Nephron progenitor cell (in vitro differentiated cells): ENCODE data around the gene MCF2L2.

Source experiments
- DNase-seq: peaks from one replicate; pipeline ENCODE4 v3.0.0; 2021
- H3K27ac Mint-ChIP-seq: 2 replicates; pipeline ENCODE4 v1.8.0; 2021; ENCODE audit warnings: mild to moderate bottlenecking, moderate library complexity, mixed read lengths
- H3K27me3 Mint-ChIP-seq: 2 replicates; pipeline ENCODE4 v1.8.0; 2021; ENCODE audit warnings: mild to moderate bottlenecking, low read depth, mixed read lengths; ENCODE audit not compliant: poor library complexity
- H3K36me3 Mint-ChIP-seq: 2 replicates; pipeline ENCODE4 v1.8.0; 2021; ENCODE audit warnings: low read depth, mixed read lengths
- H3K4me1 Mint-ChIP-seq: 2 replicates; pipeline ENCODE4 v1.8.0; 2021; ENCODE audit warnings: mixed read lengths
- H3K4me3 Mint-ChIP-seq: 2 replicates; pipeline ENCODE4 v1.8.0; 2021; ENCODE audit warnings: mild to moderate bottlenecking, moderate library complexity, mixed read lengths
- H3K9me3 Mint-ChIP-seq: 2 replicates; pipeline ENCODE4 v1.8.0; 2021; ENCODE audit warnings: mild to moderate bottlenecking, moderate library complexity, mixed read lengths
- TF ChIP-seq, protein P1 (sequence below): fragments of 200-600 bp; sonication (generic); IDR thresholded peaks from 2 replicates; pipeline ENCODE4 v1.5.0; 2021; ENCODE audit warnings: antibody characterized with exemption

Gene MCF2L2

DNA sequence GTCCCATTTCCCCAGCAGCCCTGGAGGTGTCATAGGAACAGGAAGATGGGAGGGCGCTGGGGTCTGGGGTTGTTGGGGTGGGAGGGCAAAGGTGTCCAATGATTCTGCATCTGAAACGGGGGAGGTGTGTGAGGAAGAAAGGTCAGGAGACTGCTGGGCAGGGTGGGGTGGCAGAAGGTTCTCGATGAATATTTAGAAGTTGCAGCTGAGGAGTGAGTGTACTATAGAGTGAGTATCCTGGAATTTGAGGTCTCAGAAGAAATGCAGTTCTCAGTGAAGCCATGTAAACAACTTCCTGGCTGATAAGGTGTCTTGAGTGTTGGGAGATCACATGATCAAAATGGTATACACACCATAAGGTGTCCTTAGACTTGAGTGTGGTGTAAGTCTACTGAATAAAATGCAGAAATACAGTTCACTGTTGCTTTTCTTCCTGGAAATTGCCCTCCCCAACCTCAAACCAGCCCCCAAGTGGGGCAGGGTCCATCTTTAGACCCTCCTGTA, 165.5 kb downstream of the MCF2L2 start:
- no peak for DNase-seq
- H3K4me3 Mint-ChIP-seq, result no peak overlapping the region
- no peak overlapping the region for H3K27ac Mint-ChIP-seq
- H3K36me3 Mint-ChIP-seq, result peaks cover 28% of the 10 kb centered on the region
- peaks cover 29% of the 10 kb centered on the region for H3K4me1 Mint-ChIP-seq
- TF ChIP-seq, protein P1, sequence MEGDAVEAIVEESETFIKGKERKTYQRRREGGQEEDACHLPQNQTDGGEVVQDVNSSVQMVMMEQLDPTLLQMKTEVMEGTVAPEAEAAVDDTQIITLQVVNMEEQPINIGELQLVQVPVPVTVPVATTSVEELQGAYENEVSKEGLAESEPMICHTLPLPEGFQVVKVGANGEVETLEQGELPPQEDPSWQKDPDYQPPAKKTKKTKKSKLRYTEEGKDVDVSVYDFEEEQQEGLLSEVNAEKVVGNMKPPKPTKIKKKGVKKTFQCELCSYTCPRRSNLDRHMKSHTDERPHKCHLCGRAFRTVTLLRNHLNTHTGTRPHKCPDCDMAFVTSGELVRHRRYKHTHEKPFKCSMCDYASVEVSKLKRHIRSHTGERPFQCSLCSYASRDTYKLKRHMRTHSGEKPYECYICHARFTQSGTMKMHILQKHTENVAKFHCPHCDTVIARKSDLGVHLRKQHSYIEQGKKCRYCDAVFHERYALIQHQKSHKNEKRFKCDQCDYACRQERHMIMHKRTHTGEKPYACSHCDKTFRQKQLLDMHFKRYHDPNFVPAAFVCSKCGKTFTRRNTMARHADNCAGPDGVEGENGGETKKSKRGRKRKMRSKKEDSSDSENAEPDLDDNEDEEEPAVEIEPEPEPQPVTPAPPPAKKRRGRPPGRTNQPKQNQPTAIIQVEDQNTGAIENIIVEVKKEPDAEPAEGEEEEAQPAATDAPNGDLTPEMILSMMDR, result no peak
- H3K27me3 Mint-ChIP-seq, result no peaks in the 10 kb centered on the region
- no peaks in the 10 kb centered on the region for H3K9me3 Mint-ChIP-seq

DNA sequence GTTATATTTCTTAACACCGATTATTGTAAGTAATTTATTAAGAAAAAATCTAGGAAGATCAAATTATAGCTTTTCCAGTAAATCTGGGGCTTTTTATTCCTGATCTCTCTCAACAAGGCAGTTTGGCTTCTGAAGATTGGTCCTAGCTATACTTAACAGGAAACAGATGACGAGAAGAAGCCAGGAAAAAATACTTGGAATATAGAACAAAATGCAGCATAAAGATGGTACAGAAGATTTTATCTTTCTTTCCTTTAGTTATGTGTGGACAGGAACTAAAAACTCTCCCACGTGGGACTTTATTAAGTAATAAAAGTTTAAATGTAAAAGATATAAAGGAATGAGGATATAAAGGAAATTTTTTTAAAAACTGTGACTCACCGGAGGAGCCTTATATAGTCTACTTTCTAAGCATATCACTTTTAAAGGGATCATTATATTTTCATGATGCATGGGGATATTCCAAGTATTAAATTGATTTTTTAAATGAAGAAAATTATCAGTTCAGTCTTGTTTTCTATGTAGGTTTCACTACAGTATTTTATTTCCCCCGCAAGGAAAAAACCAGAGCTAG, 167.2 kb downstream of the MCF2L2 start:
- Mint-ChIP-seq H3K27me3 (no peaks in the 10 kb centered on the region), H3K27ac (no peak overlapping the region), H3K9me3 (no peaks in the 10 kb centered on the region), H3K36me3 (peaks cover 37% of the 10 kb centered on the region), H3K4me1 (peaks cover 35% of the 10 kb centered on the region), H3K4me3 (no peak overlapping the region)
- TF ChIP-seq, protein P1, result no peak
- no peak for DNase-seq

DNA sequence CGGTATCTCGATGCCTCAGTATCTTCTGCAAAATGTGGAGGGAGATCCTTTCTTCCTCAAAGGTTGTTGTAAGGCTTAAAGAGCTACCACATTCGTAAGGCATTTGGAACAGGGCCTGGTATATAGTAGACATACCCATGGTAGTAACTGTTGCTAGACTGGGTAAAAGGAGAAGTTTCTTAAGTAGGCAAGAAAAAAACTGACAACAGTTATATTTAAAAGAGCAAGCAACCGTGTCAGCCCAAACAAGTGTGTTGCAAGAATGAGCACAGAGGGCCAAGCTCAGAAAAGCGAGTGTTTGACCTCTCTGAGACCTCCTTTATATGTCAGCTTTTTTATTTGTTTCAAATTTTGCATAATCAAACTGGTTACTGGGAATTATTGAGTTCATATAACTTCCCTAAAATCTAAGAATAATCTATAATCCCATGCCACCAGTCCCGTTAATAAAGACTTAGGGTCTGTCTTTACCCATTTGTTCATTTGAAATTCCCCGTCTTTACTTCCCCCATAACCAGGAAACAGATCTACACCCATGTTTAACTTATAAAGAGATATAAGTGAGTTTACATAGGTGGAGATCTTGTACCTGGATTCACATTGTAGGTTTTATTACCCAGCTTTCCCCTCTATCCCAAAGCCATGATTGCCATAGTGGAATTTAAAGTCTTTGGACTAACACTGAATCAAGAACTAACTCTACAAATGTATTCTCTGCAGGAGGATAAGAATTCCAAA, 168.1 kb downstream of the MCF2L2 start:
- peaks cover 43% of the 10 kb centered on the region for H3K4me1 Mint-ChIP-seq
- TF ChIP-seq, protein P1, result no peak
- peaks cover 40% of the 10 kb centered on the region for H3K36me3 Mint-ChIP-seq
- no peak overlapping the region for H3K4me3 Mint-ChIP-seq
- no peak overlapping the region for H3K27ac Mint-ChIP-seq
- no peaks in the 10 kb centered on the region for H3K27me3 Mint-ChIP-seq
- no peaks in the 10 kb centered on the region for H3K9me3 Mint-ChIP-seq
- DNase-seq, result no peak

DNA sequence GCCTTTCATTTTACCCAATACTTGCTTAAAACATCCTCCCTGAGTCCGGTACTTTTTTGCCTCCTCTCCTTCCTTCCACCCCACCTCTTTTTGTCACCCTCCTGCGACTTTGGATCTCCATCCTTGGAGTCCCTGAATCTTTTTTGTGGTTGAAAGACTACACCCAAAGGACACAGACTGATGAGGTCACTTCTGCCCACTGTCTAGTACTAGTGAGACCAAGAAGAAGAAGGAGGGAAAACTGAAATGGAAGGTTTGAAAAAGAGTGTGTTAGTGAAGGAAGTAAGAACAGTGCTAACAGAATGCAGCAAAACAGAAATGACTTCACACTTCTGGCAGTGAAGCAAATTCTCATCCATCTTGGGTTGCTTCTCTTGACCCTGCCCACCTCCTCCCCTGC, 168.8 kb downstream of the MCF2L2 start:
- Mint-ChIP-seq H3K4me1 (peaks cover 50% of the 10 kb centered on the region), H3K4me3 (no peak overlapping the region), H3K27ac (peak overlapping the region; percentile 74), H3K36me3 (peaks cover 41% of the 10 kb centered on the region), H3K9me3 (no peaks in the 10 kb centered on the region), H3K27me3 (peaks cover 3% of the 10 kb centered on the region)
- DNase-seq, result no peak
- TF ChIP-seq, protein P1, result no peak

DNA sequence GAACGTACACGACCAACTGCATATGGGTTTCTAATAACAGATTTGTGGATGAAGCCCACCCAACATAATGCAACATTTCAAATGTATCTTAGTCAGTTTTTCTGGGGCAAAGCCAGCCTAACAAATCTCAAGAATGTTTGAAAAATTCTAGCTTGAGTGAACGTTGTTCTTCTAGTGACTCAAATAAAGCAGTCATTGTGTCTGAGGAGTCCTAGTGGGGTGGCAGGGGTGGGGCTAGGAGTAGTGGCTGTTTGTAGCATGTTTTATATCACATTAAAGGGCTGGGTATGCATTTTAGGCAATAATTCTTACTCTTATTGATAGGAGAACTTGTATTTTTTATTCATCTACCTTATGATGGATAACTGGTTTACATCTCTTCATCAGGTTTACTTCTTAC, 169.3 kb downstream of the MCF2L2 start:
- Mint-ChIP-seq H3K9me3 (no peaks in the 10 kb centered on the region), H3K4me1 (peaks cover 50% of the 10 kb centered on the region), H3K36me3 (peaks cover 41% of the 10 kb centered on the region), H3K27me3 (peaks cover 3% of the 10 kb centered on the region), H3K27ac (no peak overlapping the region), H3K4me3 (no peak overlapping the region)
- TF ChIP-seq, protein P1, result no peak
- no peak for DNase-seq
